ENCODE results near the gene RET.

RET gene

DNA sequence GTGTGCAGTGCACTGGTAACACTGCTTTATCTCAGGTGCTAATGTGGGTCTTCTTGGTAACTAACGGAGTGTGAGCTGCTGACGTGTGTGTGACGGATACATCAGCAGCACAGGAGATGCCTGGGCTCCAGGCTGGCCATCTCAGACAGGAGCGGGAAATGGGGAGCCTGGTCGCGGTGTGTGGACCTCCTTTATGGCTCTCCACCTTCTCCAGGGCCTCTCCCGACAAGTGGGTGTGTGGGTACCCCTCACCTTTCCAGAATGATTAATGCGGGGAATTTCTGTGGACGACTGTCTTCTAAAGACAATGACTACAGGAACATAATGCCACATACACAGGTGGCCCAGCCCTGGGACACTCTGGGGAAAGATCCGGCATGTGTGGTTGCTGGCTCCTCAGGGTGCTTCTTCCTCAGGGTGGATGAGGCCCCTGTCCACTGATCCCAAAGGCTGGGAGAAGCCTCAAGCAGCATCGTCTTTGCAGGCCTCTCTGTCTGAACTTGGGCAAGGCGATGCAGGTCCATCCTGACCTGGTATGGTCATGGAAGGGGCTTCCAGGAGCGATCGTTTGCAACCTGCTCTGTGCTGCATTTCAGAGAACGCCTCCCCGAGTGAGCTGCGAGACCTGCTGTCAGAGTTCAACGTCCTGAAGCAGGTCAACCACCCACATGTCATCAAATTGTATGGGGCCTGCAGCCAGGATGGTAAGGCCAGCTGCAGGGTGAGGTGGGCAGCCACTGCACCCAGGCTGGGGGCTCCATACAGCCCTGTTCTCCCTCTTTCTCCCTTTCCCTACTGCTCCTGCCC lies 41.1 kb downstream of the RET start:
- H3K9ac ChIP-seq (ENCODE audit: low read length), result no peak overlapping the region
- no peak for TF ChIP-seq EZH2phosphoT487 (conservative IDR thresholded peaks at IDR 0.05; ENCODE audit: low read length)
- TF ChIP-seq, protein P1, sequence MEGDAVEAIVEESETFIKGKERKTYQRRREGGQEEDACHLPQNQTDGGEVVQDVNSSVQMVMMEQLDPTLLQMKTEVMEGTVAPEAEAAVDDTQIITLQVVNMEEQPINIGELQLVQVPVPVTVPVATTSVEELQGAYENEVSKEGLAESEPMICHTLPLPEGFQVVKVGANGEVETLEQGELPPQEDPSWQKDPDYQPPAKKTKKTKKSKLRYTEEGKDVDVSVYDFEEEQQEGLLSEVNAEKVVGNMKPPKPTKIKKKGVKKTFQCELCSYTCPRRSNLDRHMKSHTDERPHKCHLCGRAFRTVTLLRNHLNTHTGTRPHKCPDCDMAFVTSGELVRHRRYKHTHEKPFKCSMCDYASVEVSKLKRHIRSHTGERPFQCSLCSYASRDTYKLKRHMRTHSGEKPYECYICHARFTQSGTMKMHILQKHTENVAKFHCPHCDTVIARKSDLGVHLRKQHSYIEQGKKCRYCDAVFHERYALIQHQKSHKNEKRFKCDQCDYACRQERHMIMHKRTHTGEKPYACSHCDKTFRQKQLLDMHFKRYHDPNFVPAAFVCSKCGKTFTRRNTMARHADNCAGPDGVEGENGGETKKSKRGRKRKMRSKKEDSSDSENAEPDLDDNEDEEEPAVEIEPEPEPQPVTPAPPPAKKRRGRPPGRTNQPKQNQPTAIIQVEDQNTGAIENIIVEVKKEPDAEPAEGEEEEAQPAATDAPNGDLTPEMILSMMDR (IDR thresholded peaks at IDR 0.05; ENCODE audit: insufficient read depth, low read length, poor library complexity, severe bottlenecking), result no peak
- no peaks in the 10 kb centered on the region for H3K9me3 ChIP-seq (ENCODE audit: insufficient read depth, low read length)
- no peaks in the 10 kb centered on the region for H3K9me2 ChIP-seq (replicated peaks; ENCODE audit: insufficient read depth, low read length)
- H3K27ac ChIP-seq (ENCODE audit: low read depth, low read length), result no peak overlapping the region
- H2AFZ ChIP-seq (ENCODE audit: low read depth, low read length, severe bottlenecking), result no peak overlapping the region
- no peaks in the 10 kb centered on the region for H3F3A ChIP-seq (ENCODE audit: insufficient read depth)
- H3K79me2 ChIP-seq (ENCODE audit: insufficient read depth, low read length), result no peaks in the 10 kb centered on the region
- no peaks in the 10 kb centered on the region for H4K20me1 ChIP-seq (ENCODE audit: low read depth, low read length)
- no peaks in the 10 kb centered on the region for H3K27me3 ChIP-seq (ENCODE audit: low read length)
- no peak overlapping the region for H3K4me3 ChIP-seq (ENCODE audit: insufficient read depth, low read length, poor library complexity, severe bottlenecking)
- H3K36me3 ChIP-seq (ENCODE audit: low read length), result no peaks in the 10 kb centered on the region
- no peak overlapping the region for H3K4me2 ChIP-seq (ENCODE audit: low read depth, low read length, poor library complexity, severe bottlenecking)

DNA sequence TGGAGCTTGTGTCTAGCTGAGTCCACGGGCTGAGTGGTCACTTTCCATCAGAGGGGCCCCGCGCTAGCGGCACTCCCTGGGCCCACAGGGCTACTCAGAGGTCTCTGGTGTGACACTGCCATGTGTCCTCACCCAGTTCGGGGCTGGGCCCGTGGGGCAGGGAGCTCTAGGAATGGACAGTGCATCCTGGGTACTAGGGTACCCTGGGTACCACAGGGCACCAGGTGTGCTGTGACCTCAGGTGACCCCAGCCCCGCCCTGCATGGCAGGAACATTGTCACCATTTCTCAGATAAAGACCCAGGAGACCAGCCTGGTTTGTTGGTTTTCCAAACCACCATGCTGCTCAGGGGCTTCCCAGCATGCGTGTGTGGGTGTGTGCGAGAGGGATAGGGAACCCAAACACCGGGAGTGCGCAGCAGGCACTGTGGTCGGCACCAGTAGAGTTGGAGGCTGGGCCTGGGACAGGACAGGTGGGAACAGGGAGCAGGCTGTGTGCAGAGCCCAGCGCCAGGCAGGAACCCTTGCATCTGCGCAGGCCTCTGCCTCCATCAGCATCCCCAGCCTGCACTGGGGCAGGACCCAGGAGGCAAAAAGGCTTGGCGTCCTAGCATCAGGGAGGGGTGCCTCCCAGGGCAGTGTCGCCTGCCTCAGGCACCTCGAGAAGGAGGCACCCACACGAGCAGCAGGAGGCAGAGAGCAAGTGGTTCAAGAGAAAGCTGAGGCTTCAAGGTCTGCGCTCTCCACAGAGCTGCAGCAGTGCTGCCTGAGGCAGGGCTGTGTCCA lies 42.0 kb downstream of the RET start:
- no peaks in the 10 kb centered on the region for H3K27me3 ChIP-seq (ENCODE audit: low read length)
- H3K4me2 ChIP-seq (ENCODE audit: low read depth, low read length, poor library complexity, severe bottlenecking), result no peak overlapping the region
- H3K9me2 ChIP-seq (replicated peaks; ENCODE audit: insufficient read depth, low read length), result no peaks in the 10 kb centered on the region

DNA sequence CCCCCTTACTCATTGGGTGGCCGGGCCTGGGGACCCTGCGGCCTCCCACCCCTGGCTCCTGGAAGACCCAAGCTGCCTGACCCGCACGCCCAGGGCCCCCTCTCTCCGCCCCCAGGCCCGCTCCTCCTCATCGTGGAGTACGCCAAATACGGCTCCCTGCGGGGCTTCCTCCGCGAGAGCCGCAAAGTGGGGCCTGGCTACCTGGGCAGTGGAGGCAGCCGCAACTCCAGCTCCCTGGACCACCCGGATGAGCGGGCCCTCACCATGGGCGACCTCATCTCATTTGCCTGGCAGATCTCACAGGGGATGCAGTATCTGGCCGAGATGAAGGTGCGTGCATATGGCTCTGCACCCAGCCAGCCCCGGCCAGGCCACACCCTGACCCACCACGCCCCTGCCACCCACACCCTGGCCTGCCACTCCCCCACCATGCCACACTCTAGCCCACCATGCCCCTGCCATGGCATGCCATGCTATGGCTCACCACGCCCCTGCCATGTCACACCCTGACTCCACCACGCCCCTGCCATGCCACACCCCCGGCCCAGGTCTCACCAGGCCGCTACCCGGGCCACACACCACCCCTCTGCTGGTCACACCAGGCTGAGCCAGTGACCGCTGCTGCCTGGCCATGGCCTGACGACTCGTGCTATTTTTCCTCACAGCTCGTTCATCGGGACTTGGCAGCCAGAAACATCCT lies 42.7 kb downstream of the RET start:
- no peaks in the 10 kb centered on the region for H3F3A ChIP-seq (ENCODE audit: insufficient read depth)
- H3K9me3 ChIP-seq (ENCODE audit: insufficient read depth, low read length), result no peaks in the 10 kb centered on the region
- no peaks in the 10 kb centered on the region for H3K79me2 ChIP-seq (ENCODE audit: insufficient read depth, low read length)
- H4K20me1 ChIP-seq (ENCODE audit: low read depth, low read length), result no peaks in the 10 kb centered on the region
- H3K4me2 ChIP-seq (ENCODE audit: low read depth, low read length, poor library complexity, severe bottlenecking), result no peak overlapping the region
- no peaks in the 10 kb centered on the region for H3K27me3 ChIP-seq (ENCODE audit: low read length)
- H3K4me3 ChIP-seq (ENCODE audit: insufficient read depth, low read length, poor library complexity, severe bottlenecking), result no peak overlapping the region
- no peak for TF ChIP-seq EZH2phosphoT487 (conservative IDR thresholded peaks at IDR 0.05; ENCODE audit: low read length)
- TF ChIP-seq, protein P1 (IDR thresholded peaks at IDR 0.05; ENCODE audit: insufficient read depth, low read length, poor library complexity, severe bottlenecking), result no peak
- H3K36me3 ChIP-seq (ENCODE audit: low read length), result no peaks in the 10 kb centered on the region
- no peak overlapping the region for H3K9ac ChIP-seq (ENCODE audit: low read length)
- H2AFZ ChIP-seq (ENCODE audit: low read depth, low read length, severe bottlenecking), result no peak overlapping the region
- H3K9me2 ChIP-seq (replicated peaks; ENCODE audit: insufficient read depth, low read length), result no peaks in the 10 kb centered on the region
- no peak overlapping the region for H3K27ac ChIP-seq (ENCODE audit: low read depth, low read length)

More for the DNA sequence above, 42.0 kb downstream of the RET start:
- Histone ChIP-seq H3K9ac (ENCODE audit: low read length) (no peak overlapping the region), H3K79me2 (ENCODE audit: insufficient read depth, low read length) (no peaks in the 10 kb centered on the region), H3K4me3 (ENCODE audit: insufficient read depth, low read length, poor library complexity, severe bottlenecking) (no peak overlapping the region), H3F3A (ENCODE audit: insufficient read depth) (no peaks in the 10 kb centered on the region), H3K9me3 (ENCODE audit: insufficient read depth, low read length) (no peaks in the 10 kb centered on the region), H4K20me1 (ENCODE audit: low read depth, low read length) (no peaks in the 10 kb centered on the region), H3K36me3 (ENCODE audit: low read length) (no peaks in the 10 kb centered on the region), H2AFZ (ENCODE audit: low read depth, low read length, severe bottlenecking) (no peak overlapping the region), H3K27ac (ENCODE audit: low read depth, low read length) (no peak overlapping the region)
- TF ChIP-seq, protein P1 (IDR thresholded peaks at IDR 0.05; ENCODE audit: insufficient read depth, low read length, poor library complexity, severe bottlenecking), result no peak
- TF ChIP-seq EZH2phosphoT487 (conservative IDR thresholded peaks at IDR 0.05; ENCODE audit: low read length), result no peak

Measured in SU-DHL-6 (cell line).